CD4-positive, alpha-beta T cell (primary cell): ENCODE measurements around the gene WWOX. TPM values are rescaled to one million over a fixed set of nuclear protein-coding genes. Genes with fewer than 3 reads are reported as not detected.

Experiments
- ATAC-seq: fragments of 200-7000 bp; cut with Tn5 transposase; one replicate; pipeline ENCODE4 v1.10.0; 2022; ENCODE audit warnings: mild to moderate bottlenecking; ENCODE audit not compliant: poor library complexity
- CTCF ChIA-PET: fragments of 350-600 bp; sonication (Branson Sonifier 250); formaldehyde crosslinking; loops from one replicate; lab custom pipeline; 2021; ENCODE audit warnings: antibody characterized with exemption, inconsistent platforms; lab: Charles Lee
- POLR2A ChIA-PET: fragments of 350-600 bp; sonication (Branson Sonifier 250); formaldehyde crosslinking; loops from one replicate; lab custom pipeline; 2021; ENCODE audit warnings: antibody characterized with exemption, inconsistent platforms; lab: Charles Lee
- DNase-seq, 14 experiments: peaks; one replicate each; pipeline ENCODE4 v3.0.0-alpha.2; 2013 to 2020; ENCODE audit warnings: mixed read lengths in 2 of 14
- H3K27ac ChIP-seq, 2 donors: one replicate each; pipeline versions ENCODE4 v1.5.1 to v1.7.0; 2013; ENCODE audit warnings: low read length in 2 of 2, low read depth in 1 of 2, mild to moderate bottlenecking in 1 of 2
- H3K27me3 ChIP-seq, 2 experiments: 1 replicate in 1 of 2; 2 replicates in 1 of 2; pipeline versions ENCODE4 v1.6.1 to v1.7.0; 2013; ENCODE audit warnings: low read length in 2 of 2, control low read depth in 1 of 2, mild to moderate bottlenecking in 1 of 2, moderate library complexity in 1 of 2; ENCODE audit not compliant: insufficient read depth in 2 of 2, control insufficient read depth in 1 of 2
- H3K36me3 ChIP-seq: one replicate; pipeline ENCODE4 v1.6.1; 2013; ENCODE audit warnings: low read length, control low read depth; ENCODE audit not compliant: insufficient read depth
- H3K4me1 ChIP-seq: one replicate; pipeline ENCODE4 v1.6.1; 2013; ENCODE audit warnings: low read length, control low read depth; ENCODE audit not compliant: insufficient read depth
- H3K4me3 ChIP-seq: one replicate; pipeline ENCODE4 v1.5.1; 2013; ENCODE audit warnings: mild to moderate bottlenecking, low read length, moderate library complexity
- H3K9me3 ChIP-seq, 2 experiments: 1 replicate in 1 of 2; 2 replicates in 1 of 2; pipeline versions ENCODE4 v1.6.1 to v1.7.0; 2013; ENCODE audit warnings: low read length in 2 of 2, mild to moderate bottlenecking in 2 of 2, control low read depth in 1 of 2, moderate library complexity in 1 of 2; ENCODE audit not compliant: control insufficient read depth in 1 of 2, insufficient read depth in 1 of 2
- H3K27ac Mint-ChIP-seq: one replicate; pipeline ENCODE4 v1.8.0; 2020; ENCODE audit warnings: mixed read lengths
- H3K27me3 Mint-ChIP-seq: one replicate; pipeline ENCODE4 v1.8.0; 2021; ENCODE audit warnings: mixed read lengths
- H3K36me3 Mint-ChIP-seq: one replicate; pipeline ENCODE4 v1.8.0; 2021; ENCODE audit warnings: low read depth, mixed read lengths
- H3K4me1 Mint-ChIP-seq: one replicate; pipeline ENCODE4 v1.8.0; 2021; ENCODE audit warnings: low read depth, mixed read lengths
- H3K4me3 Mint-ChIP-seq: one replicate; pipeline ENCODE4 v1.8.0; 2020; ENCODE audit warnings: mild to moderate bottlenecking, mixed read lengths
- H3K9me3 Mint-ChIP-seq: one replicate; pipeline ENCODE4 v1.8.0; 2020; ENCODE audit warnings: mixed read lengths
- CTCF ChIP-seq: fragments of 200-600 bp; IDR thresholded peaks from one replicate; pipeline ENCODE4 v1.8.0; 2022; ENCODE audit warnings: antibody characterized with exemption, mild to moderate bottlenecking
- intact Hi-C, 2 experiments: fragments of 100-400 bp; cut with DNase I in 1 of 2; cut with micrococcal nuclease in 1 of 2; formaldehyde crosslinking; loops; one replicate each; pipeline versions ENCODE4 v1.15.1 to v1.9.0; 2023 to 2025; cut with DNase I, micrococcal nuclease
- total RNA-seq, 174 experiments: library from RNA in 2 of 174; stranded (reverse) in 2 of 174; gene quantifications; one replicate each; pipeline ENCODE4 v1.2.3 and lab custom pipeline; 2021 to 2026

Gene WWOX
- total RNA-seq, 2 experiments from 2014 or later, result 19.3 to 21.7 TPM

GRCh38 chr16:78259873-78260272 is 160.4 kb downstream of the WWOX start:
- POLR2A ChIA-PET, result no interaction called here
- H3K36me3 Mint-ChIP-seq, result peaks cover 23% of the 10 kb centered on the region
- H3K4me3 Mint-ChIP-seq, result no peak overlapping the region
- intact Hi-C loops, result no loop called here
- H3K27me3 Mint-ChIP-seq, result no peaks in the 10 kb centered on the region
- ATAC-seq (no peak), DNase-seq (no peak)
- no peak overlapping the region for H3K27ac Mint-ChIP-seq
- H3K9me3 ChIP-seq, result no peaks in the 10 kb centered on the region
- H3K27me3 ChIP-seq, result no peaks in the 10 kb centered on the region
- H3K4me1 ChIP-seq, result no peaks in the 10 kb centered on the region
- H3K4me1 Mint-ChIP-seq, result no peaks in the 10 kb centered on the region
- CTCF ChIA-PET, result no interaction called here
- no peak for TF ChIP-seq CTCF
- no peak overlapping the region for H3K4me3 ChIP-seq
- H3K27ac ChIP-seq, result no peak overlapping the region
- no peaks in the 10 kb centered on the region for H3K9me3 Mint-ChIP-seq
- no peaks in the 10 kb centered on the region for H3K36me3 ChIP-seq

- Mint-ChIP-seq H3K27ac (no peak overlapping the region), H3K27me3 (no peaks in the 10 kb centered on the region), H3K36me3 (peaks cover 44% of the 10 kb centered on the region), H3K4me3 (no peak overlapping the region), H3K9me3 (no peaks in the 10 kb centered on the region), H3K4me1 (no peaks in the 10 kb centered on the region)
- Histone ChIP-seq H3K4me1 (no peaks in the 10 kb centered on the region), H3K27ac (no peak overlapping the region), H3K9me3 (no peaks in the 10 kb centered on the region), H3K36me3 (no peaks in the 10 kb centered on the region), H3K4me3 (no peak overlapping the region), H3K27me3 (no peaks in the 10 kb centered on the region)
- intact Hi-C loops, result no loop called here
- ChIA-PET CTCF (no interaction called here), POLR2A (no interaction called here)
- no peak for DNase-seq
- no peak for ATAC-seq
- no peak for TF ChIP-seq CTCF
Measured at GRCh38 chr16:78264642-78265041, 165.2 kb downstream of the WWOX start.

- ChIA-PET POLR2A (no interaction called here), CTCF (no interaction called here)
- peaks cover 35% of the 10 kb centered on the region for H3K36me3 Mint-ChIP-seq
Measured at GRCh38 chr16:78269256-78269655, 169.8 kb downstream of the WWOX start.

More at GRCh38 chr16:78269256-78269655, 169.8 kb downstream of the WWOX start:
- Histone ChIP-seq H3K27ac (no peak overlapping the region), H3K27me3 (no peaks in the 10 kb centered on the region), H3K36me3 (no peaks in the 10 kb centered on the region), H3K4me3 (no peak overlapping the region), H3K9me3 (no peaks in the 10 kb centered on the region), H3K4me1 (no peaks in the 10 kb centered on the region)
- H3K27ac Mint-ChIP-seq, result no peak overlapping the region
- H3K27me3 Mint-ChIP-seq, result no peaks in the 10 kb centered on the region
- H3K9me3 Mint-ChIP-seq, result no peaks in the 10 kb centered on the region
- DNase-seq (no peak), ATAC-seq (no peak)
- no peaks in the 10 kb centered on the region for H3K4me1 Mint-ChIP-seq
- no peak for TF ChIP-seq CTCF
- H3K4me3 Mint-ChIP-seq, result no peak overlapping the region
- intact Hi-C loops, result no loop called here
